Endothelial cell of umbilical vein (primary cell): ENCODE data around the gene PTPN14. TPM values are rescaled to one million over a fixed set of nuclear protein-coding genes. Genes with fewer than 3 reads are reported as not detected.

Experiments
- BruUV-seq: library from RNA; stranded (reverse); fragments of 400-500 nt; replicated peaks from 2 replicates; lab custom pipeline; 2021; lab: Mats Ljungman, UMichigan
- CTCF ChIA-PET: fragments of 300-600, 350-600 bp; sonication (Branson Sonifier 250); formaldehyde crosslinking; loops from one replicate; lab custom pipeline; 2021; ENCODE audit warnings: antibody characterized with exemption, inconsistent platforms; lab: Charles Lee
- POLR2A ChIA-PET: fragments of 300-600, 350-600 bp; sonication (Branson Sonifier 250); formaldehyde crosslinking; loops from one replicate; lab custom pipeline; 2021; ENCODE audit warnings: antibody characterized with exemption, inconsistent platforms; lab: Charles Lee
- DNase-seq: peaks from one replicate; pipeline ENCODE4 v3.0.0-alpha.2; 2011; ENCODE audit warnings: low read depth, low spot score
- FAIRE-seq: peaks from 2 replicates; lab custom pipeline; 2011; peaks lifted over from hg19 to GRCh38; lab: Jason Lieb, UNC
- H2AFZ ChIP-seq: 2 replicates; pipeline ENCODE4 v1.6.0; 2012; ENCODE audit warnings: low read depth, low read length, control low read depth, inconsistent platforms
- H3K27ac ChIP-seq: 2 replicates; pipeline ENCODE4 v1.5.1; 2011; ENCODE audit warnings: low read depth, mild to moderate bottlenecking, control low read depth, low read length, moderate library complexity; ENCODE audit not compliant: insufficient read depth
- H3K27me3 ChIP-seq, 2 experiments: 2 replicates each; pipeline versions ENCODE4 v1.6.0 to v1.6.1; 2011; ENCODE audit warnings: low read length in 2 of 2, mixed read lengths in 1 of 2; ENCODE audit not compliant: control insufficient read depth in 2 of 2, insufficient read depth in 2 of 2
- H3K36me3 ChIP-seq, 2 experiments: 2 replicates in 1 of 2; 3 replicates in 1 of 2; pipeline ENCODE4 v1.5.1; 2011; ENCODE audit warnings: low read length in 2 of 2, mild to moderate bottlenecking in 1 of 2, moderate library complexity in 1 of 2; ENCODE audit not compliant: control insufficient read depth in 2 of 2, insufficient read depth in 2 of 2; ENCODE audit errors: extremely low read depth in 1 of 2
- H3K4me1 ChIP-seq: 3 replicates; pipeline ENCODE4 v1.5.1; 2011; ENCODE audit warnings: mild to moderate bottlenecking, low read length; ENCODE audit not compliant: control insufficient read depth, insufficient read depth; ENCODE audit errors: extremely low read depth
- H3K4me2 ChIP-seq: 2 replicates; pipeline ENCODE4 v1.6.1; 2011; ENCODE audit warnings: low read length, control low read depth, mixed read lengths; ENCODE audit not compliant: insufficient read depth
- H3K4me3 ChIP-seq, 3 experiments: fragments of 200-600 bp in 1 of 3; sonication (generic), shearing (Covaris generic) in 1 of 3; replicated peaks in 1 of 3; 2 replicates each; pipeline ENCODE4 v1.5.1; 2011 to 2016; ENCODE audit warnings: control low read depth in 3 of 3, low read length in 3 of 3, mild to moderate bottlenecking in 2 of 3, inconsistent platforms in 1 of 3, low read depth in 1 of 3, moderate library complexity in 1 of 3; ENCODE audit not compliant: insufficient read depth in 1 of 3
- H3K79me2 ChIP-seq: 2 replicates; pipeline ENCODE4 v1.6.0; 2012; ENCODE audit warnings: low read length, inconsistent platforms; ENCODE audit not compliant: control insufficient read depth, insufficient read depth
- H3K9ac ChIP-seq: replicated peaks from 2 replicates; pipeline ENCODE3; 2011; ENCODE audit warnings: low read length, control low read depth; ENCODE audit not compliant: insufficient read depth; ENCODE audit errors: extremely low read depth
- H3K9me1 ChIP-seq: replicated peaks from 3 replicates; pipeline ENCODE4 v1.6.0; 2011; ENCODE audit warnings: mild to moderate bottlenecking, low read length; ENCODE audit not compliant: control insufficient read depth, insufficient read depth; ENCODE audit errors: extremely low read depth
- H3K9me3 ChIP-seq: replicated peaks from 2 replicates; pipeline ENCODE4 v1.5.1; 2012; ENCODE audit warnings: low read length, inconsistent platforms; ENCODE audit not compliant: control insufficient read depth, insufficient read depth
- H4K20me1 ChIP-seq: replicated peaks from 2 replicates; pipeline ENCODE3; 2011; ENCODE audit warnings: mild to moderate bottlenecking, low read length; ENCODE audit not compliant: control insufficient read depth, insufficient read depth; ENCODE audit errors: extremely low read depth
- CTCF ChIP-seq, 2 donors: IDR thresholded peaks; 1 replicate in 1 of 2; 2 replicates in 1 of 2; pipeline ENCODE4 v1.5.1; 2011; ENCODE audit warnings: low read length in 2 of 2, mild to moderate bottlenecking in 2 of 2, moderate library complexity in 2 of 2, control low read depth in 1 of 2, inconsistent platforms in 1 of 2, low read depth in 1 of 2; ENCODE audit not compliant: insufficient read depth in 1 of 2; ENCODE audit errors: extremely low read depth in 1 of 2
- EZH2 ChIP-seq: IDR thresholded peaks from 2 replicates; pipeline ENCODE4 v1.6.1; 2012; ENCODE audit warnings: borderline replicate concordance, low read depth, mild to moderate bottlenecking, moderate library complexity, low read length, inconsistent platforms; ENCODE audit not compliant: severe bottlenecking
- FOS ChIP-seq: IDR thresholded peaks from 2 replicates; pipeline ENCODE4 v1.6.1; 2011; ENCODE audit warnings: mild to moderate bottlenecking, low read length, moderate library complexity, borderline replicate concordance; ENCODE audit not compliant: insufficient read depth
- GATA2 ChIP-seq: IDR thresholded peaks from 2 replicates; pipeline ENCODE4 v1.7.0; 2011; ENCODE audit warnings: low read depth, mild to moderate bottlenecking, moderate library complexity, mixed read lengths, low read length; ENCODE audit not compliant: insufficient read length, insufficient read depth
- JUN ChIP-seq: IDR thresholded peaks from 2 replicates; pipeline ENCODE4 v1.6.1; 2011; ENCODE audit warnings: borderline replicate concordance, low read depth; ENCODE audit not compliant: insufficient read length, insufficient read depth
- MAX ChIP-seq: IDR thresholded peaks from 2 replicates; pipeline ENCODE4 v1.6.1; 2011; ENCODE audit not compliant: insufficient read depth, insufficient read length
- MYC ChIP-seq: IDR thresholded peaks from one replicate; pipeline ENCODE4 v1.6.1; 2011; ENCODE audit warnings: mild to moderate bottlenecking, low read depth, low read length
- POLR2A ChIP-seq: IDR thresholded peaks from 2 replicates; pipeline ENCODE4 v1.6.1; 2012; ENCODE audit warnings: low read depth, mild to moderate bottlenecking, control low read depth, low read length
- POLR2AphosphoS5 ChIP-seq: IDR thresholded peaks from 2 replicates; pipeline ENCODE4 v1.6.1; 2012; ENCODE audit warnings: low read depth, mild to moderate bottlenecking, control low read depth, low read length, moderate library complexity; ENCODE audit not compliant: insufficient read depth
- dilution Hi-C: fragments of 300-500 bp; cut with MboI; formaldehyde crosslinking; loops from one replicate; pipeline ENCODE4 v1.15.0; 2019; ENCODE audit warnings: low sequenced_read_pairs; ENCODE audit not compliant: extremely low pct_ligation_motif_present
- intact Hi-C: fragments of 100-400 bp; cut with micrococcal nuclease; formaldehyde crosslinking; loops from one replicate; pipeline ENCODE4 v1.10.0; 2022
- polyA plus RNA-seq, 4 experiments: library from polyadenylated mRNA; depleted of rRNA in 3 of 4; stranded (reverse) in 3 of 4; unstranded in 1 of 4; fragments of >200 nt; gene quantifications; 2 replicates each; pipeline versions ENCODE4 v1.2.1 to v1.2.3, GENCODE V29; 2011 to 2012; ENCODE audit warnings: missing spikeins in 1 of 4
- total RNA-seq: library from RNA; stranded (reverse); gene quantifications from 2 replicates; pipeline ENCODE4 v1.2.3, GENCODE V29; 2021

The PTPN14 gene
- total and polyA plus RNA-seq, 2 donors (not counting 3 experiments of a cell fraction or from before 2014, with no cell fraction given) = 18.5 to 93.0 TPM

GRCh38 chr1:214584805-214585766 lies 33.7 kb upstream of the PTPN14 start:
- intact Hi-C loops = loop anchor here (1.0 to 5.0 kb wide), 7 partner anchors 34 to 371 kb away; partner anchors contain the start of gene PTPN14
- dilution Hi-C loops = loop anchor here (25.0 kb wide), 1 partner anchor 248 kb away; no protein-coding TSS in a partner anchor
- Histone ChIP-seq H3K79me2 (no peaks in the 10 kb centered on the region), H3K9me1 (no peaks in the 10 kb centered on the region), H3K9ac (no peak overlapping the region), H3K4me1 (peaks cover 14% of the 10 kb centered on the region), H3K4me2 (no peak overlapping the region), H3K4me3 (no peak overlapping the region), H3K27me3 (no peaks in the 10 kb centered on the region), H3K36me3 (no peaks in the 10 kb centered on the region), H2AFZ (no peak overlapping the region), H3K9me3 (no peaks in the 10 kb centered on the region), H3K27ac (no peak overlapping the region), H4K20me1 (no peaks in the 10 kb centered on the region)
- ChIA-PET CTCF (interaction anchor here (0.6 to 10.2 kb wide), 49 partner anchors 7 to 376 kb away, joined by 3 to 359 read pairs (median 5); partner anchors contain the start of gene PTPN14), POLR2A (interaction anchor here (1.2 kb wide), 1 partner anchor 34 kb away, joined by 4 read pairs; the partner anchor contains the start of gene PTPN14)
- TF ChIP-seq GATA2 (no peak), EZH2 (no peak), POLR2AphosphoS5 (no peak), JUN (no peak), POLR2A (no peak), MAX (no peak), CTCF (IDR thresholded peaks at IDR 0.05; ENCODE audit: extremely low read depth in 1 of 2, insufficient read depth in 1 of 2, low read depth in 1 of 2, low read length in 2 of 2) (peak; percentile 50 to 62), FOS (peak; percentile 79), MYC (no peak)
- DNase-seq = peak; percentile 77
- BruUV-seq = no TSS peak
- peak; percentile 94 for FAIRE-seq
